Measurements from ENCODE around the gene NKPD1.
A peak's percentile ranks its signal among the peaks of the same experiment; 100 is the strongest.

NKPD1 gene

DNA sequence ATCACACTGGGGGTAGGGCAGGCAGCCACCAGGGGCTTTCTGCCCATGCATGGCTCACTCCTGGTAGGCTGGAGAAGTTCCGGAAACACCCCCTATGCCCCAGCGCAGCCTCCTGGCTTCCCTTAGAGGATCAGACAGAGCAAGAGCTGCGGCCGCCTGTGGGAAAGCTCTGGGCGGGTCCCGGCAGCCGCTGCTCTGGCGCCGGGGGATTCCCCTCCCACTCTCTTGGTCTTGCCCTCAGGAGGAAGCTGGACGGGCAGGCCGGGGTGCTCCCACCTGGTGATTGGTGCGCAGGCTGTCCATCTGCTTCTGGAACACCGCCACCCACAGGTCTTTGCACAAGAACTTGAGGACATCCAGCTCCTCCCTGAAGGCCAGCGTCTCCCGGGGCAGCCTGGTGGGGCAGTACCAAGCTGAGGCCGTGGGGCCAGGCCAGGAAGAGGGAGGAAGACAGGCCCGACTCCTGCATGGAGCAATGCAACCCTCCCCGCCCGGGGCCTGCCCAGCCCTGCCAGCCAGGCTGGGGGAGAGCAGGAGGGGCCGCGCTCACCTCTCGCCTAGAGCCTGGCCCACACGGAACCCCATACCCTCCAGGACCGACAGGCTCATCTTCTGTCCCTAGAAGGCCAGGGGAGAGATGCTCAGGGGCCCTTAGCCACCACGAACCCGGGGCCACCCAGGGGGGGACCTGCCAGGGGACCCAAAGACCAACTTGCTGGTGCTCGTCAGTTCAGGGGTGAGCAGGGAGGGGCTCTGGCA, 4.0 kb upstream of the NKPD1 start:
- H3K27ac ChIP-seq (ENCODE audit: low read depth, low read length), result no peak overlapping the region

GRCh38 chr19:45163751-45164460, 3.1 kb upstream of the NKPD1 start:
- Histone ChIP-seq H3K27me3 (ENCODE audit: control insufficient read depth in 5 of 5, insufficient read depth in 4 of 5, low read length in 5 of 5) (peaks cover 36 to 43% (median 41%) of the 10 kb centered on the region in 5 donors), H3K4me3 (ENCODE audit: low read depth in 1 of 5, low read length in 5 of 5) (no peak overlapping the region), H3K4me1 (ENCODE audit: control insufficient read depth in 5 of 5, insufficient read depth in 5 of 5, low read length in 5 of 5) (peaks cover 0 to 20% (median 13%) of the 10 kb centered on the region in 5 donors), H3K9me3 (ENCODE audit: control insufficient read depth in 5 of 5, low read length in 5 of 5) (no peaks in the 10 kb centered on the region), H3K36me3 (ENCODE audit: control insufficient read depth in 5 of 5, insufficient read depth in 5 of 5, low read length in 5 of 5) (no peaks in the 10 kb centered on the region), H3K9ac (ENCODE audit: low read length in 5 of 5) (peak overlapping the region in 1 of 5 donors; percentile 41), H3K27ac (ENCODE audit: low read depth, low read length) (no peak overlapping the region)

More for the DNA sequence above, 4.0 kb upstream of the NKPD1 start:
- peaks cover 0 to 2% (median 0%) of the 10 kb centered on the region in 5 donors for H3K36me3 ChIP-seq (ENCODE audit: control insufficient read depth in 5 of 5, insufficient read depth in 5 of 5, low read length in 5 of 5)
- H3K9ac ChIP-seq (ENCODE audit: low read length in 5 of 5), result peak overlapping the region in 1 of 5 donors; percentile 41
- H3K9me3 ChIP-seq (ENCODE audit: control insufficient read depth in 5 of 5, low read length in 5 of 5), result no peaks in the 10 kb centered on the region
- H3K4me1 ChIP-seq (ENCODE audit: control insufficient read depth in 5 of 5, insufficient read depth in 5 of 5, low read length in 5 of 5), result peaks cover 0 to 21% (median 13%) of the 10 kb centered on the region in 5 donors
- H3K4me3 ChIP-seq (ENCODE audit: low read depth in 1 of 5, low read length in 5 of 5), result no peak overlapping the region
- peaks cover 28 to 34% (median 33%) of the 10 kb centered on the region in 5 donors for H3K27me3 ChIP-seq (ENCODE audit: control insufficient read depth in 5 of 5, insufficient read depth in 4 of 5, low read length in 5 of 5)

DNA sequence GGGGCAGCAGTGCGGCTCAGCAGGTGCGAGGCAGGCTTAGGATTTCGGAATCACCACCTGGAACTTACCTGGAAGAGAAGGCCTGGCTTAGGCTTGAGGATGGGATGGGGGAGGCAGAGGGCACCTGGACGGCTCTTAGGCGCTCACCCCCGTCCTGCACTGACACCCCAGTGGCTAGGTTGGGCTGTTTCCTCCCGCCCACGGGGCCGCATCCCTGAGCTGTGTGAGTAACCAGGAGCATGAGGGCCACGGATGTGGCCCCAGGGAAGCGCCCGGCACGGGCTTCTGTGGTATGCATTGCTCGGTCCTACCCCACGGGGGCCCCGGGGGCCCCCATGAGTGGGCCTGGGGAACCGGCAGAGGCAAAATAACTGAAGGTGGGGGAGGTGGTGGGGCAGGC, 2.4 kb upstream of the NKPD1 start:
- H3K4me1 ChIP-seq (ENCODE audit: control insufficient read depth in 5 of 5, insufficient read depth in 5 of 5, low read length in 5 of 5), result peaks cover 0 to 18% (median 13%) of the 10 kb centered on the region in 5 donors
- H3K9me3 ChIP-seq (ENCODE audit: control insufficient read depth in 5 of 5, low read length in 5 of 5), result no peaks in the 10 kb centered on the region
- no peak overlapping the region for H3K27ac ChIP-seq (ENCODE audit: low read depth, low read length)
- peaks cover 43 to 50% (median 49%) of the 10 kb centered on the region in 5 donors for H3K27me3 ChIP-seq (ENCODE audit: control insufficient read depth in 5 of 5, insufficient read depth in 4 of 5, low read length in 5 of 5)
- H3K36me3 ChIP-seq (ENCODE audit: control insufficient read depth in 5 of 5, insufficient read depth in 5 of 5, low read length in 5 of 5), result no peaks in the 10 kb centered on the region
- no peak overlapping the region for H3K4me3 ChIP-seq (ENCODE audit: low read depth in 1 of 5, low read length in 5 of 5)
- H3K9ac ChIP-seq (ENCODE audit: low read length in 5 of 5), result no peak overlapping the region

- Histone ChIP-seq H3K4me1 (ENCODE audit: control insufficient read depth in 5 of 5, insufficient read depth in 5 of 5, low read length in 5 of 5) (peaks cover 0 to 18% (median 13%) of the 10 kb centered on the region in 5 donors), H3K36me3 (ENCODE audit: control insufficient read depth in 5 of 5, insufficient read depth in 5 of 5, low read length in 5 of 5) (no peaks in the 10 kb centered on the region), H3K9ac (ENCODE audit: low read length in 5 of 5) (no peak overlapping the region), H3K27ac (ENCODE audit: low read depth, low read length) (no peak overlapping the region), H3K9me3 (ENCODE audit: control insufficient read depth in 5 of 5, low read length in 5 of 5) (no peaks in the 10 kb centered on the region), H3K27me3 (ENCODE audit: control insufficient read depth in 5 of 5, insufficient read depth in 4 of 5, low read length in 5 of 5) (peaks cover 46 to 55% (median 52%) of the 10 kb centered on the region in 5 donors), H3K4me3 (ENCODE audit: low read depth in 1 of 5, low read length in 5 of 5) (no peak overlapping the region)
These were observed 1.9 kb upstream of the NKPD1 start for GRCh38 chr19:45162608-45163143.

DNA sequence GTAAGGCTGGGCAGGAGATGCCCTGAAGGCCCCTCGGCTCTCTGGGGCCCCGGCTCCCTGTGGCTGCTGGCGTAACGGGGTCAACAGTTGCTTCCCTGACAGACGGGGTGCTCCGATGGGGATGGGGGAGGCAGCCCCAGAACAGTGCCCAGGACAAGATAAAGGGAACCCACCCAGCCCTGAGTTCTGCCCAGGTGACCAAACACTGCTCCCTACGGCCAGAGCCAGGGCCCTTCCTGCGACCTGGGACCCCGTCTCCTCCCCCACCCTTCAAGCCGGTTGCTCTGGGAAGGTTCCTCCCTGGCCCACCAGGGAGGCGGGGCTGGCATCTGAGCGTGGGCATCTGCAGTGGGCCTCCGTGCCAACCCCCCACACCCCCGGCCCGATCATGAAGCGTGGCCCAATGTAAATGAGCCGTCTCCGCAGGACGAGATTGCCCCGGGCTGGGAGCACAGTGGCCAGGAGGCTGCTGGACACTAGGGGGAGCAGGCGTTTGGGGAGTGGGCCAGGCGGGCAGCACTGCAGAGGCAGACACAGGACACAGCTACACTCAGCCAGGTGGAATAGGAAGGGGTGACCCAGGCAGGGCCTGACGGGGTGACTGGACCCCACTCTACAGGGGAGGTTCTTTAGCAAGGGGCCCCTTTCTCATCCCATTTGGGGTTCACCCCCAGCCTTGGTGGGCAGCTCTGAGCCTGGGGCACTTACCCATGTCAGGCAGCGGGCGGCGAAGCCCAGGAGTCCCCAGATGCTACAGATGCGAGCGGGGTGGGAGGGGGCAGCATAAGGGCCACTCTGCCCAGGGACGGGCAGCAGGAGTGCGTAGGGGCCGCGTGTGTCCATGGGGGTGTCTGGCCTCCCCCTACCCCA, 1.2 kb upstream of the NKPD1 start:
- Histone ChIP-seq H3K36me3 (ENCODE audit: control insufficient read depth in 5 of 5, insufficient read depth in 5 of 5, low read length in 5 of 5) (no peaks in the 10 kb centered on the region), H3K27ac (ENCODE audit: low read depth, low read length) (no peak overlapping the region), H3K4me1 (ENCODE audit: control insufficient read depth in 5 of 5, insufficient read depth in 5 of 5, low read length in 5 of 5) (peaks cover 0 to 18% (median 12%) of the 10 kb centered on the region in 5 donors), H3K9ac (ENCODE audit: low read length in 5 of 5) (no peak overlapping the region), H3K27me3 (ENCODE audit: control insufficient read depth in 5 of 5, insufficient read depth in 4 of 5, low read length in 5 of 5) (peaks cover 46 to 58% (median 53%) of the 10 kb centered on the region in 5 donors), H3K4me3 (ENCODE audit: low read depth in 1 of 5, low read length in 5 of 5) (no peak overlapping the region), H3K9me3 (ENCODE audit: control insufficient read depth in 5 of 5, low read length in 5 of 5) (no peaks in the 10 kb centered on the region)

DNA sequence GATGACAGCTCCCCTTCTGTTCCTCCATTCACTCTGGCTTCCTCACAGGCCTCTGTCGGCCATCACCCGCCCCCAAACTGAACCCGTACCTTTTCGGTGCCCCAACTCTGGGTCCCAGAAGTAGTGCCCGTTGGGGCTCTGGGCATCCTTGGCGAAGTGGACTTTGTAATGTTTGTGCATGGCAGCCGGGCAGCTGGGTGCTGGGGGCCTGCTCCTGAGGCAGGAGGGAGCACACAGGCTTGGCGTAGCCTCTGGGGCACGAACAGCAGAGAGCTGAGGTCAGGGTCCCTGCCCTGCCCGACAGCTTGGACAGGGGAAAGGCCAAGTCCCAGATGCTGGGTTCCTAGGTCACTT, 834 bp downstream of the NKPD1 start:
- H3K4me1 ChIP-seq (ENCODE audit: control insufficient read depth in 5 of 5, insufficient read depth in 5 of 5, low read length in 5 of 5), result peaks cover 0 to 9% (median 8%) of the 10 kb centered on the region in 5 donors
- H3K27me3 ChIP-seq (ENCODE audit: control insufficient read depth in 5 of 5, insufficient read depth in 4 of 5, low read length in 5 of 5), result peaks cover 62 to 75% (median 65%) of the 10 kb centered on the region in 5 donors
- H3K27ac ChIP-seq (ENCODE audit: low read depth, low read length), result no peak overlapping the region
- H3K36me3 ChIP-seq (ENCODE audit: control insufficient read depth in 5 of 5, insufficient read depth in 5 of 5, low read length in 5 of 5), result no peaks in the 10 kb centered on the region
- no peak overlapping the region for H3K4me3 ChIP-seq (ENCODE audit: low read depth in 1 of 5, low read length in 5 of 5)
- no peaks in the 10 kb centered on the region for H3K9me3 ChIP-seq (ENCODE audit: control insufficient read depth in 5 of 5, low read length in 5 of 5)
- no peak overlapping the region for H3K9ac ChIP-seq (ENCODE audit: low read length in 5 of 5)

GRCh38 chr19:45159210-45159970, 1.4 kb downstream of the NKPD1 start:
- H3K27me3 ChIP-seq (ENCODE audit: control insufficient read depth in 5 of 5, insufficient read depth in 4 of 5, low read length in 5 of 5), result peaks cover 60 to 76% (median 66%) of the 10 kb centered on the region in 5 donors
- no peaks in the 10 kb centered on the region for H3K36me3 ChIP-seq (ENCODE audit: control insufficient read depth in 5 of 5, insufficient read depth in 5 of 5, low read length in 5 of 5)
- no peak overlapping the region for H3K4me3 ChIP-seq (ENCODE audit: low read depth in 1 of 5, low read length in 5 of 5)
- H3K9ac ChIP-seq (ENCODE audit: low read length in 5 of 5), result no peak overlapping the region
- H3K27ac ChIP-seq (ENCODE audit: low read depth, low read length), result no peak overlapping the region
- no peaks in the 10 kb centered on the region for H3K9me3 ChIP-seq (ENCODE audit: control insufficient read depth in 5 of 5, low read length in 5 of 5)
- peaks cover 0 to 4% (median 2%) of the 10 kb centered on the region in 5 donors for H3K4me1 ChIP-seq (ENCODE audit: control insufficient read depth in 5 of 5, insufficient read depth in 5 of 5, low read length in 5 of 5)

DNA sequence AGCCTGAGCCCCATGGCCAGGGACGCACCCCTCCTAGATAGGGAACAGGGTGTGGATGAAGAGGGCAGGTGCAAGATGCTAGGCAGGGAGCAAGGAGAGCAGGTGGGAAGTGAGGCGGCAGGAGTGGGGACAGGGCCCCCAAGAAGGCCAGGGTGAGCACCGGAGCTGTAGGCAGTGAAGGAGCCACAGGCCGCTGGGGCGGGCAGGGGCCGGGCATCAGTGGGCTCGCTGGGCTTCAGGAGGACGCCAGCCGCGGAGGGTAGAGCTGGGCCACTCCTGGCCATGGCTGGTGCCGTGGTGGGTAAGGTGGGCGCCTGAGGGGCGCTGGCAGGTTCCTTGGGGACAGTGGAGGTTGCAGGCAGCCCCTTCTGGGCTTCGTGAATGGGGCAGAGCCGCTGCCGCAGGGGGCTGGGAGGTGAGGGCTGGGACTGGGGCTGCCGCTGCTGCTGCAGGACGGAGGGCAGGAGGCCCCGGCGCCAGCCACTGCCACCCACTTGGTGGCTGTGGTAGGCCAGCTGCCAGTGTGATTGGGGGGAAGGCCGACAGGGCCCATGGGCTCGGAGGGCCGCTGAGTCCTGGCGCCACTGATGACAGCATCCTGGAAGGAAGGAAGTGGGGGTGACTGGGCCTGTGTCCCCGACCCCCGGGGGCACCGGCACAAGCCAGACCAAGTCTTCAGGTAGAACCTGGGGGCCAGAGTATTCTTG, 2.1 kb downstream of the NKPD1 start:
- H3K27ac ChIP-seq (ENCODE audit: low read depth, low read length), result no peak overlapping the region
- H3K36me3 ChIP-seq (ENCODE audit: control insufficient read depth in 5 of 5, insufficient read depth in 5 of 5, low read length in 5 of 5), result no peaks in the 10 kb centered on the region
- peaks cover 64 to 82% (median 74%) of the 10 kb centered on the region in 5 donors for H3K27me3 ChIP-seq (ENCODE audit: control insufficient read depth in 5 of 5, insufficient read depth in 4 of 5, low read length in 5 of 5)
- H3K4me1 ChIP-seq (ENCODE audit: control insufficient read depth in 5 of 5, insufficient read depth in 5 of 5, low read length in 5 of 5), result peaks cover 0 to 9% (median 6%) of the 10 kb centered on the region in 5 donors
- no peaks in the 10 kb centered on the region for H3K9me3 ChIP-seq (ENCODE audit: control insufficient read depth in 5 of 5, low read length in 5 of 5)
- no peak overlapping the region for H3K4me3 ChIP-seq (ENCODE audit: low read depth in 1 of 5, low read length in 5 of 5)
- H3K9ac ChIP-seq (ENCODE audit: low read length in 5 of 5), result no peak overlapping the region

Measured in subcutaneous abdominal adipose tissue (tissue), 5 donors.